Right ventricle myocardium inferior (tissue), 1 donor: Measurements from ENCODE around the gene OGG1. TPM values are rescaled to one million over a fixed set of nuclear protein-coding genes. Genes with fewer than 3 reads are reported as not detected.
"Not testable (repeated sequence)": the region's sequence is repeated elsewhere in the genome, so short reads cannot be mapped to it uniquely, and the experiment has no call there.

Experiments
- ATAC-seq: fragments of 200-7000 bp; cut with Tn5 transposase; one replicate; pipeline ENCODE4 v1.9.1; 2020; ENCODE audit warnings: mild to moderate bottlenecking, moderate library complexity
- DNase-seq: peaks from one replicate; pipeline ENCODE4 v3.0.0; 2021; ENCODE audit errors: missing footprints
- intact Hi-C: fragments of 100-400 bp; cut with DNase I; formaldehyde crosslinking; loops from one replicate; pipeline ENCODE4 v1.11.0; 2022
- total RNA-seq: library from RNA; stranded (reverse); fragmentation: NEBNext Ultra II Directional; extraction: Animal tissue kit (Norgen Biotek cat#: 25700); gene quantifications from one replicate; pipeline ENCODE4 v1.2.1, GENCODE V29; 2021
- donor health status: DM: no; HTN: yes; CAD: no; lungs with severe emphysema.

OGG1 gene
- total RNA-seq, 1 donor from 2014 or later: 10.5 TPM

DNA sequence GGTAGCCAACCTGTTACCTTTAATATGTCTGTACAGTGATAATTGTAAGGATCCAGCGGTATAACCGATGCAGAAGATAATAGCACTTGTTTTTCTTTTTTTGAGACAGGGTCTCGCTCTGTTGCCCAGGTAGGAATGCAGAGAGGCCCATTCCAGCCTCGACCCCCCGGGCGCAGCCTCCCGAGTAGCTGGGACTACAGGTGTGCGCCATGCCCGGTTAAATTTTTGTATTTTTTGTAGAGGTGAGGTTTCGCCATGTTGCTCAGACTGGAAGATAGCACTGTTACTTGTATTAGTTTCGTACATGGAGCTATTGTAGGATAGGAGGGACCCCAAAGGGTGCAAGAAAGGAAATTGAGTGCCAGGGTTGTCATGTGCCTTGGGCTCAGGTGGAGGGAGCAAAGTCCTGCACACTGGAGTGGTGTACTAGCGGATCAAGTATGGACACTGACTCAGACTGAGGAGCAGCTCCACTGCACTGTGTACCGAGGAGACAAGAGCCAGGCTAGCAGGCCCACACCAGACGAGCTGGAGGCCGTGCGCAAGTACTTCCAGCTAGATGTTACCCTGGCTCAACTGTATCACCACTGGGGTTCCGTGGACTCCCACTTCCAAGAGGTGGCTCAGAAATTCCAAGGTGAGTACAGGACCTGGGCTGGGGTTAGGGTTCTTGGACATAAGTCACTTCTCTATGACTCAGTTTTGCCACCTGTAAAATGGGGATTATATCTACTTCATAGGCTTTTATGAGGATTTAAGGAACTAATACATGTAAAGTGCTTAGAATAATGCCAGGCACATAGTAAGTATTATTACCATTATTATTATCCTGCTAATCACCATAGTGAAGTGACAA lies 1.0 kb downstream of the OGG1 start:
- intact Hi-C loops: no loop called here
- no peak for ATAC-seq
- no peak for DNase-seq

DNA sequence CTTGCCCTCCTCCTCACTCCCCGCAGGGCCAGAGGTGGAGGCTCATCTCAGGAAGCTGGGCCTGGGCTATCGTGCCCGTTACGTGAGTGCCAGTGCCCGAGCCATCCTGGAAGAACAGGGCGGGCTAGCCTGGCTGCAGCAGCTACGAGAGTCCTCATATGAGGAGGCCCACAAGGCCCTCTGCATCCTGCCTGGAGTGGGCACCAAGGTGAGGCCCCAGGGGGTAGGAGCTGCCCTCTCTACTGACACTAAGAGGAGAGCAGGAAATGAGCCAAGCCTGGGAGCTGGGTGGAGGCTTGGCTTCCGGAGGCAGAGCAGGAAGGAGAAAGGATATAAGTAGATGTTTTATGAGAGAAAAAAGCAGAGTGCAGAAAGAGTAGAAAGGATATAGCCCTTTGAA lies 4.9 kb downstream of the OGG1 start:
- DNase-seq (no peak), ATAC-seq (no peak)
- intact Hi-C loops: no loop called here

DNA sequence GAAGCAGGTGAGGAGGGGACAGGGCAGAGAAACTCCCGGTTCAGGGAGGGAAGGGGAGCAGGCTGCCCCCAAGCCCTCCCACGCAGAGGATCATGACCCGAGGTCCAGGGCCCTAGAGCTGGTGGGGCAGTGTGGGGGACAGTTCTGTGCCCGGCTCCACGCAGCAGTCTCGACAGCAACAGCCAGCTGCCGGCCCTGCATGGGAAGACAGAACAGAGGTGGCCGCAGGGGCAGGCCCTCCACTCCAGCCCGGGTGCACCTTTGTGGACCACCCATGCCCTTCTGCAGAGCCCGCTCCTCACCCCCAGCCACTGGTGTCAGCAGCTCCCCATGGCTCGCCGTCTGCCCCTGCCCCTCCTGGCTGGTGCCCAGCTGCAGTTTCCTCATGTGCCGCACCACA lies 7.7 kb downstream of the OGG1 start:
- intact Hi-C loops: no loop called here
- DNase-seq (no peak), ATAC-seq (no peak)

DNA sequence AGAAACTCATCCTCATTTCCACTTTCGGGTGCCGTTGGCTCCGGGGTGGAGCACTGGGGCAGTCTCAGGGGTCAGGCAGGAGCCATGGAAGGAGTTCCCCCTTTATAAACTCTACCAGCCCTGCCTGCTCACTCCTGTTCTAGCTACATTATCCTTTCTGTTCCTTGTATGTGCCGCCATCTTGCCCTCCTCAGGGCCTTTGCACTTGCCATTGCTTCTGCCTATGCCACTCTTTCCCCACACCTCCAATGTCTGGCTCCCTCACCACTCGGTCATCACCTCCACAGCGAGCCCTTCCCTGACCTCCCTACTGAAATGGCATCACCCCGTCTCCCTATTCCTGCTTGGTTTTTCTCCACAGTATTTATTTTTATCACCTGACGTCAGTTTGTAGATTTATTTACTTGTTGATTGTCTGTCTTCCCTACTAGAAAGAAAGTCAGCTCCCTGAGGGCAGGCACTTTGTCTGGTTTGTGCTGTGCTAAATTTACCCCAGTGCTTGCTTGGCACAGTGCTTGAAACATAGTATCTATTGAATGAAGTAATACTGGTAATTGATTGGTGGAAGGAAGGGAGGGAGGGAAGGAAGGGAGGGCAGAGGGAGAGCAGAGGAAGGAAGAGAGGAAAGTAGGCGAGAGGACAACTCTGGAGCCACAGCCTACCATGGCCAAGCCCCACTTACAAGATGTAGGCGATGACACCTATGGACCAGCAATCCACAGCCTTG lies 11.2 kb downstream of the OGG1 start:
- no peak for ATAC-seq
- intact Hi-C loops: no loop called here
- DNase-seq: no peak

DNA sequence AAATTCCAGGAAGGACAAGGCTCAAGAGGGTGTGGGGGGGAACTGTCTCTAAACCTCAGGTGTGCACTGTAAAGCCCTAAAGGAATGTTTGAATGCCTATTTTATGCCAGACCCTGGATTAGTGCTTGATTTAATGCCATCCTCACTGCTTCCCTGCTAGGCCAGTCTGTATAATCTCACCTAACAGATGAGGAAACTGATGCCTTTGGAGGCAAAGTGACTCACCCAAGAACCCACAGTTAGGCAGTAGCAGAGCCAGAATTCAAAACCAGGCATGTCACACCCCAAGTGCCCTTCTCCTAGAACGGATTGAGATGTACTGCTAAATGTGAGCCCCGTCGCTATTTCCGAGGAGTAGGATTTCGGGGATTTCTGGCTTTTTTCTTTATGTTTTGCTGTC lies 12.2 kb downstream of the OGG1 start:
- intact Hi-C loops: no loop called here
- ATAC-seq: no peak
- no peak for DNase-seq

DNA sequence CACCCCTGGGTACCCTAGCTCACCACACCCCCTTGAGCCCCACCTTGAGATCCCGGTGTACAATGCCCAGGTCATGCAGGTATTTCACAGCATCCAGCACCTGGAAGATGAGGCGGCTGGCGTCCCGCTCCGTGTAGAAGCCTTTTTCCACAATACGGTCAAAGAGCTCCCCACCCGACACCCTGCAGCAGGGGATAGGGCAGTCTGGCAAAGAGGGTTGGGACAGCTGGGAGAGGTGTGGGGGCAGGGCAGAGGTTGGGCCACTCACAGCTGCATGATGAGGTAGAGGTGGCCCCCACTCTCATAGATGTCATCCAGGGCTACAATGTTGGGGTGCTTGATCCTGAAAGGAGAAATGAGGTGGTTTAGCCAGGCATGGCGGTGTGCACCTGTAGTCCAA lies 13.1 kb downstream of the OGG1 start:
- ATAC-seq: no peak
- intact Hi-C loops: no loop called here
- DNase-seq: no peak

DNA sequence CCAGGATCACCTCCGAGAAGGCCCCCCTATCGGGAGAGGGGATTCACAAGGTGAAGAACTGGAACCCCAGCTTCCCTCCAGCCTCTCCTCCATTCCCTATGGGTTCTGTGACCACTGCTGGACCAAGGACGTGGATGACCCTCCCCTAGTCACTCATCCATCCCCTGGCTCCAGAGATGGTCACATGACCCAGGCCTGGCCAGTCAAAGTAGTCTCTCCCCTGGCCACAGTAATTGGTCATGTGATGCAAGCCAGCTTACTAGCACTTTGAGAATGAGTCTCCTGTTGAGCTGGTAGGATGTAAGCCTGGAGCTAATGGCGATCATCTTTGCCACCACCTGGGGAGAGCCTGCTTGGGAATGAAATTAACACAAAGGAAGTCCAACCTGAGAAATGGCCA lies 16.1 kb downstream of the OGG1 start:
- intact Hi-C loops: no loop called here
- DNase-seq: peak; percentile 27
- ATAC-seq: no peak

DNA sequence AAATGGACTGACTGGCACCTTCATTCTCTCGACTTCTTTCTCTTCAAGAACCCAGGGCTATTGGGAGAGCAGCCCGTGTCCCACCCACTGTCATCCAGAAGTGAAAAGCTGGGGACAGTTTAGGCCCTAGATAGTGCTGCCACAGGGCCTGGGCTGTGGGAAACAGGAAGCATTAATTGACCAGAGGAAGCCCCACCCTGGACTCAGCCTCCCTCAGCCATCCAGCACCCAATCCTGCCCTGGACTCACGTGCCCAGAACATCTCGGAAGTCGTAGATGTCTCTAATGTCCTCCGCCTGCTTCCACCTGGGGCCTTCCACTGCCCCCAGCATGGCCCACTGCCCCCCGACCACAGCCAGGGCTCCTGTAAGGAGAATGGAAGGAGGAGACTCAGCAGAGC lies 17.7 kb downstream of the OGG1 start:
- intact Hi-C loops: no loop called here
- ATAC-seq: no peak
- no peak for DNase-seq

DNA sequence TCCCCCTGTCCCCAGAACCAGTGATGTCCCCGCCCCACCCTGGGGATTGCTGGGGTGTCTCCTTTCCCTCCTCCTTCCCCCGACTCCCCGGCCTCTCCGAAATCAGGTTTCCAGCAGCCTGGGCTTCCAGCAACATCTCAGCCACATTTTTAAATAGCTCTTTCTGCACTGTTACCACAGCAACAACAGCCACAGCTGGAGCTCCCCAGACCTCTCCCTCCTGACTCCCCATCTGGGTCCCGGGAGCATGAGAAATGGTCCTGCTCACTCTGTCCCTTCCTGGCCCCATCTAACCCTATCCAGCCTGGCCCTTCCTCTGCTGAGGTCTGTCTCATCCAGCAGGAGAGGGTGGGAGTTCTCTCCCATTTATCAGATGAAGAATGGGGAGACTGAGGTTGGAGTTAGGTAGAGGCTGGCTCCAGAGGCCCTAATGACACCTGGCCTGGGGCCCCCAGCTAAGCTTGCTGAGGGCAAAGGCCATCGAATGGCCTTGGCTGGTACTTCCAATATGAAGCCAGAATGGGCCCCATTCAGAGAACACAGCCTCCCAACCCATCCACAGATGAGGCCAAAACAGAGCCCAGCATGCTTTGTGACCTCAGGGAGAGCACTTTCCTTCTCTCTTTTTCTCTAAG lies 18.5 kb downstream of the OGG1 start:
- intact Hi-C loops: no loop called here
- ATAC-seq (no peak), DNase-seq (no peak)

DNA sequence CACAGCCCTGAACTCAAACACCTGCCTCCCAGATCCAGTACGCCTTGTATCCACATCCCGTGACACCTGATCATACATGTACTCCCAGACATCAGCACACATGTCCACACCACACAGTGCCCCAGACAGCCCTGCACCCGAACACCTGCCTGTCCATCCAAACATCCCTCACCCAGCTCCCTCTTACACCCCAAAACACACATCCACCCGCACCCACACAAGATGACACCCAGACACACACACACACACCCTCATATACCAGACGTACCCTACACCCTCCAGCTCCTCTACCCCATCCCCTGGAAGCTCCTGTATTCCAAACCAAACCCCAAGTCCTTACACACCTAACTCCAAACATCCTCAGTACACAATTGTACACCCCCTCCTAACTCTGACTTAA lies 19.3 kb downstream of the OGG1 start:
- no peak for ATAC-seq
- intact Hi-C loops: no loop called here

DNA sequence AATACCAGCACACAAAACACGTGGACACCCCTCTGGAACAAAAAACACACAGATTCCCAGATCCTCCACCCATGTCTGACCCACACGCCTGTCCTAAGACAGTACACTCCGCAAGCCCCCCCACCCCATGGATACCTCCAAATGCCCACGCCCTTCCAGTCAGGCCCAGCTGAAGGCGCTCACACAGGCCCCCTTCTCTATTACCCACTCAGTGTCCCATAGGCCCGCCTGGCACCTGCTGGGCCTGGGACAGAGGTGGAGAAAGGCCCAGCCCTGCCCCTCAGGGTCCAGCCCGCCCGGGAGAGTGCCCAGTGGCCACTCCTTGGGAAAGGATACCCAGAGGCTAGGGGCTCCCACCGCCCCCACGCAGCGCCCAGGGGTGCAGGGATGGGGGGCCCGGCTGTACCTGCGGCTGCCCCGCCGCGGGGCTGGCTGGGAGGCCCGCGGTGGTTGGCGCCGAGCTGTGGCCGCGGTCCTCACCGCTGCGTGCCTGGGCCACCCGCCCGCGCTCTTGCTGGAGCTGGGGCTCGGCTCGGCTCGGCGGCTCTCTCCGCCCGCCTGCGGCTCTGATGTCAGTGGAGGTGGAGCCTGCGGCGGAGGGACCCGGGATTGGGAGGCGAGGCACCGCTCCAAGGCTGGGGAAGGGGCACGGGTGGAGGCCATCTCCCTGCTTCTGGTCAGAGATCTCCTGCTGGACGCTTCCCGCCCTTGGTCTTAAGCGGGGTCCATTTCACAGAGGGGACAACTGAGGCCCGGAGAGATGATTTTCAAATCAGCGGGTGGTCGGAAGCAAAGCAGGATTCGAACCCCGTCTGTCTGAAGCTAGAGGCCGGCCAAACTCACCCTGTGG lies 19.9 kb downstream of the OGG1 start, which contains the start of gene CAMK1:
Gene CAMK1 (minus strand): TSS at position 522 of the 850 bp plus-strand sequence. CDS start 2,198 bp downstream, outside the sequence.
- DNase-seq (peak; percentile 93), ATAC-seq (peak; percentile 93)
- intact Hi-C loops: no loop called here

More for the DNA sequence above, 19.3 kb downstream of the OGG1 start:
- DNase-seq: no peak

DNA sequence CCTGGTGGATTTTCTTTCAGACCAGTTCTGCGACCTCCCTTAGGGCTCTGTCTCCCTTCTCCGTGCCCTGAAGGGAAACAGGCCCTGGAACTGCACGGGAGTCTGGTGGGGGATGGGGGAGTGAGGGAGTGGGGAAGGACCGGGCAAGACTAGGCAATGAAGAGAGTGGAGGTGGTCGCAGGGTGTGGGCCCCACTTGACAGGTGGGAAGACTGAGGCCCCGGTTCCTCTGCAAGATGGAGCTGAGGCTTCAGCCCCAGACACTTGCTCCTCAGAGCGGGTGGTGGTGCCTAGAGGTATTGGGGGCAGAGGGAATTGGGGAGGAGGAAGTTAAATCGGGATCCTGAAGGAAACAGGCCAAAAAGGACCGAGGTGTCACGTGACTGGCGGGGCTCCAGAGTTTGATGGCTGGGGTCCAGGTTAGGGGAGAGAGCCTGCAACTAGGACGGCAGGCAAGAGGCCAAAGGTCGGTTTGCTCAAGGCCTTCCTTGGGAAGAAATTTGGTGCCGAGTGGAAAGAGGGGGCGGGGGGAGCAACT lies 20.6 kb downstream of the OGG1 start:
- DNase-seq (peak; percentile 93), ATAC-seq (peak; percentile 66)
- intact Hi-C loops: no loop called here

DNA sequence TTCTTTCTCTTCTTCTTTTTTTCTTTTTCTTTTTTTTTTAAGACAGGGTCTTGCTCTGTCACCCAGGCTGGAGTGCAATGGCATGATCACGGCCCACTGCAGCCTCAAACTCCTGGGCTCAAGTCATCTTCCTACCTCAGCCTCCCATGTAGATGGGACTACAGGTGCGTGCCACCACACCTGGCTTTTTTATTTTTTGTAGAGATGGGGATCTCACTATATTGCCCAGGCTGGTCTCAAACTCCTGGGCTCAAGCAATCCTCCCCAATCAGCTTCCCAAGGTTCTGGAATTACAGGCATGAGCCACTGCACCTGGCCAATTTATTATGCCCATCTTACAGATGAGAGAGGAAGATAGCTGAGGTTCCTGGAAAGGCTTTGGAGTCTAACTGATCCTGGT lies 21.3 kb downstream of the OGG1 start:
- DNase-seq, ATAC-seq, intact Hi-C loops: not testable (repeated sequence)

DNA sequence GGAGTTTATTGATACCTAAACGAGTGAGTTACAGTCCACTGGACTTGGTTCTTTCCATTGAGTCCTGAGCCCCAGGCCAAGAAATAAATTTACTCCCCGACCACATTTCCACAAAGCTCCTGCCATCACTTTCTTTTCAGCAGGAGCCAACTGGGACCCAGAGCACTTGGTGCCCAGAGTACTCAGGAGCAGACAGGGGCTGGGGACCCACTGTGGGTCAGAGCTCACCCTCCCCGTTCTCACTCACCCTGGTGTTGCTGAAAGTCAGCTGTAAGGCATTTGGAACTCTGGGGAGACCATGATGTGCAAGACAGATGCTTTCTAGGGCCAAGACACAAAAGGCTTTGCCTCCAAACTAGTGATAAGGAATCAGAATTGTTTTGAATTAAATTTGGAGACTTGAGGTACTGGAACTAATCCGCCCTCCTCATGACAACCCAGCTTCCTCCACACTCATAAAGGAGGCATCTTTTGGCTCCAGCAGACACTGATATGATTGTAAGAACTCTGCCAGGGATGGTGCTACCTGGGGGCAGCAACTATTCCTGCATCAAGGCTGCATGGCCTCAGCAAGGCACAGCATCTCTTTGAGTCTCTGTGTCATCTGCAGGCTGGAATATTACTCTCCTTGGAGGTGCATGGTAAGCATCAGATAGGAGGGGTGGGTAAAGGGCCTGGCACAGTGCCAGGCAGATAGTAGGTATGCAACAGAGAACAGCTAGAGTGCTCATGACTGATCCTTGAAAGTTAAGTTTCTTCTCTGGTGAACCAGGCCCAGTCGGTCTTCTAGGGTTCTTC lies 27.3 kb downstream of the OGG1 start:
- intact Hi-C loops: no loop called here
- DNase-seq: no peak
- no peak for ATAC-seq

DNA sequence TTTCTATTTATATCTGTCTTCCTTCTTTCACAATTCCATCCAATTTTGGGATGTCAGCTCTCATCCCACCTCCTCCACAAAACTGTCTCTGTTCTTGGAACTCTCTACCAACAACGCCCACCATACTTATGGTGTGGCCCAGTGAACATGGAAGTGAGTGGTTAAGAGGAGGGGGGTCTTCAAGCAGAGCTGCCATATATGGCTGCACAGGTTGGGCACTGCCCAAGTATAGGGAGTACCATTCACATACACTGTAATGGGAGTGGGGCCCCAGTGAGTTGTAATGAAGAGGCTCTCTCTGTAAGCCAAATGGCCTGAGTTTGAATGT lies 27.9 kb downstream of the OGG1 start:
- no peak for ATAC-seq
- no peak for DNase-seq
- intact Hi-C loops: no loop called here

DNA sequence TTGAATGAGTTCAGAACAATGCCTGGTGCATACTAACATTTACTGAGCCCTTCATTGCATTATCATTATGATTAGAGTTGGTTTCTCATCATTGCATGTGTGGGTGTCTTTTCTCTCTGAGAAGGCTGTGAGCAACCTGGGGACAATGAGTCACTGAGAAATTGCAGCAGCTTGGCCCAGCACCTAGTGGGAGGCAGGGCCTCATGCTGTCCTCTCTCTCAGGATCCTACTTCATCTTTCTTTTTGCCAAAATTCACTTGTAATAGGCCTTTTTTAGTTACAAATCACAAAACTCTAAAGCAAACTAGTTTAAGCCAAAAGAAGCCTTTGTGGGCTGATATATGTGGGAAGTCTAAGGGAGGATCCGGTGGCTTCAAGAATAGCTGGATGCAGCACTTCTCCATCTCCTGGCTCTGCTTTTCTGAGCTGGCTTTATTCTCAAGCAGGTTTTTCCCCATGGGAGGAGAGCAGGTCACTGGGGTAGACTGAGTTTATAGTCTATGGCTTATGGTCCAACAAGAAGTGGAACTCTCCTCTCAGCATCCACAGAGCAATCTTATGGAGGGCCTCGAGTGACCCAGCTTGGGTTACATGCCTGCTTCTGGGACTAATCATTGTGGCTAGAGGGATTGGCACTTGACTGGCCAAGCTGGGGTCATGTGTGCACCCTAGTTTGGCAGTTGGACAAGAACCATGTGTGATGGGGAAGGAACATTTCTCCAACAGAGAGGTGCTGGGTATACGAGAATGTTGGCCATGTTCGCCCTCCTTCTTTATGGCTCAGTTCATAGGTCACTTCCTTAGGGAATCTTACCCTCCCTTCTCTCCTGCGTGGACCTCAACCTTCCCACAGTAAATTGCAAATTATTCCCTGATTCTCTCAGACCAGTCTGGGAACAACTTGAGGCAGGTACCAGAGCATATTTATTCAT lies 28.7 kb downstream of the OGG1 start:
- no peak for ATAC-seq
- intact Hi-C loops: no loop called here
- no peak for DNase-seq

DNA sequence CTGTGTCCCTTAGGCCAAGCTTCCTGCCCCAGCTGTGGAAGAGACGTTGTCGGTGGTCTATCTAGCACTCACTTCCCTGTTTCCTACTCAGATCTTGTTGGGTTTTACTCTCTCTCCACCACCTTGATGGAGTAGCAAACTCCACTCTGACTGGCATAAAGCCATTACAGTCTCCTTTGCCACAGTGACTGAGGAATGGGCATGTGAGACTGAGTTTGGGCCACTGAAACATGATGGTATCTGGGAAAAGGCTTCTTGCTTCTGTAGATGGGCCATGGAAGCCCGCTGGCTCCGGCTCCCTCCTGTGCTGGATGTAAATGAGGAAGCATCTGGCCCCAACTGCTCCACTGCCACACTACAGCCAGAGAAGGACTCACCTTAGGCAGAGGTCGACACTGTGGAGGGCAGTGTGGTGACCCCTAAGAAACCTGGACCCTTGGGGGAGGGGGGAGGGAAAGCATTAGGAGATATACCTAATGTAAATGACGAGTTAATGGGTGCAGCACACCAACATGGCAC lies 29.4 kb downstream of the OGG1 start:
- intact Hi-C loops: no loop called here
- ATAC-seq (no peak), DNase-seq (no peak)
